HG03060 (cell line): Measurements from ENCODE around the gene HPDL.
"Not testable (repeated sequence)": the region's sequence is repeated elsewhere in the genome, so short reads cannot be mapped to it uniquely, and the experiment has no call there.

Source experiments
- ATAC-seq: cut with Tn5 transposase; IDR thresholded peaks from one replicate; pipeline ENCODE4 v1.9.1; 2021; ENCODE audit warnings: low read depth, moderate number of reproducible peaks; ENCODE audit not compliant: unreplicated experiment

Gene HPDL

GRCh38 chr1:45326627-45327623, at the start of gene HPDL:
Gene HPDL (plus strand): TSS chr1:45326895. CDS start chr1:45327149, 254 bp downstream.
- no peak for ATAC-seq

DNA sequence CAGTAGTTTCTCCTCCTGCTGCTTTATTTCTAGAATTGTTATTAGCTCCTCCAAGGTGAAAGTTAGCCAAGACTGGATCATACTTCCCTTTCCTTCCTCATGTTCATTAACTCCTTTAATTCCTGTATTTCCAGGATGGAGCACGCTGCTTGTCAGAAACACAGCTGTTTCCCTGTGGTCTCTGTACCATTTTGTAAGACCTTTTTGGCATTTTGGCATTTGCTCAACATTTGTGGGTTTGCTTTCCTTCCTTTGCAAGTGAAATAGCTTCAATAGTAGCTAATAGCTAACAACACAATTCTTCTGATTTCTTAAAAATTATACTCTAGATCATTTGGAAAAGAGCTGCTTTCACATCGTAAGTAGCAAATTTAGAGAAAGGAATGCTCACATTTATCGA, 44.3 kb upstream of the HPDL start:
- ATAC-seq: no peak

- ATAC-seq: not testable (repeated sequence)
These were observed 41.8 kb upstream of the HPDL start for GRCh38 chr1:45284858-45285257.

DNA sequence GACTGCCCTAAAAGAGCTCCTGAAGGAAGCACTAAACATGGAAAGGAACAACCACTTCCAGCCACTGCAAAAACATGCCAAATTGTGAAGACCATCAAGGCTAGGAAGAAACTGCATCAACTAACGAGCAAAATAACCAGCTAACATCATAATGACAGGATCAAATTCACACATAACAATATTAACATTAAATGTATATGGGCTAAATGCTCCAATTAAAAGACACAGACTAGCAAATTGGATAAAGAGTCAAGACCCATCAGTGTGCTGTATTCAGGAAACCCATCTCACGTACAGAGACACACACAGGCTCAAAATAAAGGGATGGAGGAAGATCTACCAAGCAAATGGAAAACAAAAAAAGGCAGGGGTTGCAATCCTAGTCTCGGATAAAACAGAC, 40.2 kb upstream of the HPDL start:
- not testable (repeated sequence) for ATAC-seq

DNA sequence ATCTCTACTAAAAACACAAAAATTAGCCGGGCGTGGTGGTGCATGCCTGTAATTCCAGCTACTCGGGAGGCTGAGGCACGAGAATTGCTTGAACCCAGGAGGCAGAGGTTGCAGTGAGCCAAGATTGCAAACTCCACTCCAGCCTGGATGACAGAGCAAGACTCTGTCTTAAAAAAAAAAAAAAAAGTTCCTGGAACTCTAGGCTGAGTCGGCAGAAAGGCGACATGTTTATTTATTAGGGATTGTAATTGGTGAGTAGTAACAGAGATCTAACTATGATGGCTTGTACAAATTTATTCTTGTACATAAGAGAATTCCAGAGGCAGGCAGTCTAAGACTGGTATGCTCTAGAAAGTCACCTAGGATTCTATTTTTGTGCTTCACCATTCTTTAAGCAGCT, 35.7 kb upstream of the HPDL start:
- ATAC-seq: not testable (repeated sequence)

DNA sequence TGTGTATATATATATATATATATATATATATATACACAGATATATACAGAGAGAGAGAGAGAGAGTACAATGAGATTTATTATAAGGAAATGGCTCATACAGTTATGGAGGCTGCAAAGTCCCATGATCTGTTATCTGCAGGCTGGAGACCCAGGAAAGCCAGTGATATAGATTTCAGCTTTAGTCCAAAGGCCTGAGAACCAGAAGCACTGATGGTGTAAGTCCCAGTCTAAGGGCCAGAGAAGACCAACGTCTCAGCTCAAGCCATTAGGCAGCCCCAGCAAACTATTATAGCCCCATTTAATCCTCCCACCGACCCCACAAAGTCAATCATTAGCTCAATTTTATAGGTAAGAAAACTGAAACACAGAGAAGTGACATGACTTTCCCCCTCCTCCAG, 35.0 kb upstream of the HPDL start:
- ATAC-seq: no peak

GRCh38 chr1:45297666-45298356, 28.9 kb upstream of the HPDL start:
- ATAC-seq: no peak

DNA sequence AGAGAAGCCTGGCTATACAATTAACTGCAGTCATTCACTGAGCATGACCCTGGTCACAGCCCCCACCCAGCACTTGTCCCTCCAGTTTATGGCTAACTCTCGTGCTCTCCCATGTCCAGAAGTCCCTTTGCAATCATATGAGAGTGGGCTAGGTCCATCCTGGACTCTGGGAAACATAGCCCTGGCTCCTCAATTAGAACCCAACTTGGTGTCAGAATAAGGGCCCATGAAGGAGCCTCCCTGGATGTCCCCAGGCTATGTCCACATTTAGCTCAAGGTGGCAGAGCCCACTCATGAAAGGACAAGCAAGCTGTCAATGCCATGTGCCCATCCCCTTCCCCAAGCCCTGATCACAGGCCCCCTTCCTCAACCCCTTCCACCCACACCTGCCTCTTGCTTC, 27.4 kb upstream of the HPDL start:
- ATAC-seq: no peak

GRCh38 chr1:45299981-45300668, 26.6 kb upstream of the HPDL start:
- no peak for ATAC-seq

GRCh38 chr1:45300669-45300997, 26.1 kb upstream of the HPDL start:
- no peak for ATAC-seq

DNA sequence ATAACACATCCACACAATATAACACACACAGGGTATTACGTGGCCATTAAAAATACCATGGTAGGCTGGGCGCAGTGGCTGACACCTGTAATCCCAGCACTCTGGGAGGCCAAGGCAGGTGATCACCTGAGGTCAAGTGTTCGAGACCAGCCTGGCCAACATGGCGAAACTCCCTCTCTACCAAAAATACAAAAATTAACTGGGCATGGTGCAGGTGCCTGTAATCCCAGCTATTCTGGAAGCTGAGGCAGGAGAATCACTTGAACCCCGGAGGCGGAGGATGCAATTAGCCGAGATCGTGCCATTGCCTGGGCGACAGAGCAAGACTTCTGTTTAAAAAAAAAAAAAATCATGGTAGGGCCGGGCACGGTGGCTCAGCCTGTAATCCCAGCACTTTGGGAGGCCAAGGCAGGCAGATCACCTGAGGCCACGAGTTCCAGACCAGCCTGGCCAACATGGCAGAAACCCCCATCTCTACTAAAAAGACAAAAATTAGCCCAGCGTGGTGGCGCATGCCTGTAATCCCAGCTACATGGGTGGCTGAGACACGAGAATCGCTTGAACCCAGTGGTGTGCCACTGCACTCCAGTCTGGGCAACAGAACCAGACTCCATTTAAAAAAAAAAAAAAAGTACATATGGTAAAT, 24.1 kb upstream of the HPDL start:
- ATAC-seq: no peak

DNA sequence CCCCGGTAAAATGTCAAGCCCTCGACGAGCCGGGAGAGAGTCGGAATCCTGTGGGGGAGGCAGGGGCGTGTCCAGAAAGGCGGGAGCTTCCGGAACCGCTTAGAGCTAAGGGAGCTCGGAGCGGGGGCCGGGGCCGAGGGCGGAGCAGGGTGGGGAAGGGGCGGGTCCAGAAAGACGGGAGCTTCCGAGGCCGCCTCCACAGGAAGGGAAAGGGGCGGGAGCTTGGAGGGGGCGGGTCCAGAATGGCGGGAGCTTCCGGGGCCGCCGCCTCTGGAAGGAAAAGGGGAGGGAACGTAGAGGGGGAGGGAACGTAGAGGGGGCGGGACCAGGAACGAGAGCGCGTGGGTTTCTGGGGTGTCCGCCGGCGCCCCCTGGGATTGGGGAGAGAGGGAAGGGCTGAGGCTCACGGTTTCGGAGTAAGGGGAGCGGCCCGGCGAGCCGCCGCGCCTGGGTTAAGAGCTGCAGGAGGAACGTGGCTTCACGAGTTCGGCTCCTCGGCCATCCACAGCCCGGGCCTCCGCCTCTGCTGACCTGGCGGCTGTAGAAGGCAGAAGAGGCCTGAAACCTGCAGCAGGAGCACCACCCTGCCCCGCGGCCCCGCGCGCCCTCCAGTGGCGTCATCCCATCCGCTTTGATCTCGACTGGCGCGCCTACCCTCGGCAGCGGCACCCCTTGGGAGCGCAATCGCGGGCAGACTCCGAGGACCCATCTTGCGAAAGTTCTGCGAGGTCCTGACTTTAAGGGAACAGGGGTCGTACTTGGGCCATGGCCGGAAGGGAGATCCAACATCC, 23.0 kb upstream of the HPDL start:
- no peak for ATAC-seq

GRCh38 chr1:45304311-45305081, 22.2 kb upstream of the HPDL start:
- ATAC-seq: no peak

- ATAC-seq: no peak
These were observed 21.5 kb upstream of the HPDL start for GRCh38 chr1:45305231-45305630.

GRCh38 chr1:45306319-45306718, 20.4 kb upstream of the HPDL start:
- no peak for ATAC-seq

- no peak for ATAC-seq
These were observed 19.8 kb upstream of the HPDL start for GRCh38 chr1:45306905-45307304.

DNA sequence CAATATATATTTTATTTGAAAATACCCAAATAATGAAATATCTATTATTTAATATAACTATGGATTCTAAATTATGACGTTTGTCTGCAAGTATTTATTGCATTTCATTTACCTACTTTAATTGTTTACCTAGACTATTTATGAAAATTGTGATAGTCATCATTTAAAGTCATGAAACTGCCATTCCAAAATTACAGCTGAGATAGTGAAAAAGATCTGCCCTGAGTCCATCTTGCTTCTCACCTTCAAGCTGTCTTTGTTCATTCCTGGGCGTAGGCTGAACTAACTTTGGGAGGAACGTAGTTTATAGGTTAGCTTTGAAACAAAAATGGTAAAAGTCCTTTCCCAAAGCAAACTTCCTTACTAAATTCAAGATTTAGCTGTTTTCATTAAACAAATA, 12.4 kb upstream of the HPDL start:
- no peak for ATAC-seq

DNA sequence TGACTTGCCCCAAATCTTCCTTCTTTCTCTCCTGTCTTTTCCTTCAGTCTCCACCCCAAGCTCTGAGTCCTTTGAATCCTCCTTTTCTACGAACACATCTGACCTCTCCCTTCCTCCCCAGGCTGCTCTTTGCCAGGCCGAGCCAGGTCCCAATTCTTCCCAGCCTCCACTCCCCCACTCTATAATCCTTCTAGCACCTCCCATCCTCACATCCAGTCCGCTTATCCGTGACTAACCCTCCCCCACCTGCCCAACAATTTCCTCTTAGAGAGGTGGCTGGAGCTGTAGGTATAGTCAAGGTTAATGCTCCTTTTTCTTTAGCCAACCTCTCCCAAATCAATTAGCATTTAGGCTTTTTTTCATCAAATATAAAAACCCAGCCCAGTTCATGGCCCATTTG, 9.5 kb upstream of the HPDL start:
- no peak for ATAC-seq

DNA sequence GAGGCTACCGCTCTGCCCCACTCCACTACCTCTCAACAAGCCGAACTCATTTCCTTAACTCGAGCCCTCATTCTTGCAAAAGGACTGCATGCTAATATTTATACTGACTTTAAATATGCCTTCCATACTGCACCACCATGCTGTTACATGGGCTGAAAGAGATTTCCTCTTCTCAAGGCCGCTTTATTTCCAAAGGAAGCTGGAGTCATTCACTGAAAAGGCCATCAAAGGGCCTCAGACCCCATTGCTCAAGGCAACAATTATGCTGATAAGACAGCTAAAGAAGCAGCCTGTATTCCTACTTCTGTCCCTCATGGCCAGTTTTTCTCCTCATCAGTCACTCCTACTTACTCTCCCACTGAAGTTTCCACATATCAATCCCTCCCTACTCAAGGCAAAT, 6.9 kb upstream of the HPDL start:
- ATAC-seq: no peak
